Vagina (tissue), 2 donors: ENCODE measurements around the gene GRIK4.

Source experiments
- POLR2A ChIP-seq, 2 donors: fragments of 450-650 bp; IDR thresholded peaks; one replicate each; pipeline ENCODE4 v1.6.1; 2017; ENCODE audit warnings: antibody characterized with exemption in 2 of 2, mild to moderate bottlenecking in 2 of 2, moderate library complexity in 2 of 2
- TF ChIP-seq, protein P1 (sequence below), 3 experiments: fragments of 450-650 bp in 2 of 3; fragments of 200-600 bp in 1 of 3; sonication (generic) in 1 of 3; IDR thresholded peaks; one replicate each; pipeline ENCODE4 v1.5.1; 2017 to 2019; ENCODE audit warnings: antibody characterized with exemption in 3 of 3, mild to moderate bottlenecking in 2 of 3, moderate library complexity in 2 of 3

DNA sequence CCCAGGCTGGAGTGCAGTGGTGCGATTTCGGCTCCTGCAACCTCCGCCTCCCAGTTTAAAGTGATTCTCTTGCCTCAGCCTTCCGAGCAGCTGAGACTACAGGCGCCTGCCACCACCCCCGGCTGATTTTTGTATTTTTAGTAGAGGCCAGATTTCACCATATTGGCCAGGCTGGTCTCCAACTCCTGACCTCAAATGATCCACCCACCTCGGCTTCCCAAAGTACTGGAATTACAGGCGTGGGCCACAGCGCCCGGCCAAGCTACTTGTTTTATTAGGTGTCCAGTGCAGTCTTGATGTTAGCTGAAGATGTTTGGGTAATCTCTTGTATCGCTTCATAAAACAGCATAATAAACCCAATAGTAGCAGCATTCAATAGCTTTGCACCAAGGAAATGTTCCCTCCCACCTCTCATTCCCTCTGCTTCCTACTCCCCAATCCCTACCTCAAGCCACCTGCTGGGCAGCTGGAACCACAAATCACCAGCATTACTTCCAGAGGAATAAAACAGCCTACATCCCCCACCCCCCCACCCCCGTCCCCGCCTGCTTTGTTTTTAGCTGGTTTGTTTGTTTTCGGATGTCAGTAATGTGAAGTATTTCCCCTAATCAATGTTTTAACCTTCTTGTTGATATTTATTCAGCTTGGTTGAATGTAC, 11.0 kb upstream of the GRIK4 start:
- TF ChIP-seq, protein P1, sequence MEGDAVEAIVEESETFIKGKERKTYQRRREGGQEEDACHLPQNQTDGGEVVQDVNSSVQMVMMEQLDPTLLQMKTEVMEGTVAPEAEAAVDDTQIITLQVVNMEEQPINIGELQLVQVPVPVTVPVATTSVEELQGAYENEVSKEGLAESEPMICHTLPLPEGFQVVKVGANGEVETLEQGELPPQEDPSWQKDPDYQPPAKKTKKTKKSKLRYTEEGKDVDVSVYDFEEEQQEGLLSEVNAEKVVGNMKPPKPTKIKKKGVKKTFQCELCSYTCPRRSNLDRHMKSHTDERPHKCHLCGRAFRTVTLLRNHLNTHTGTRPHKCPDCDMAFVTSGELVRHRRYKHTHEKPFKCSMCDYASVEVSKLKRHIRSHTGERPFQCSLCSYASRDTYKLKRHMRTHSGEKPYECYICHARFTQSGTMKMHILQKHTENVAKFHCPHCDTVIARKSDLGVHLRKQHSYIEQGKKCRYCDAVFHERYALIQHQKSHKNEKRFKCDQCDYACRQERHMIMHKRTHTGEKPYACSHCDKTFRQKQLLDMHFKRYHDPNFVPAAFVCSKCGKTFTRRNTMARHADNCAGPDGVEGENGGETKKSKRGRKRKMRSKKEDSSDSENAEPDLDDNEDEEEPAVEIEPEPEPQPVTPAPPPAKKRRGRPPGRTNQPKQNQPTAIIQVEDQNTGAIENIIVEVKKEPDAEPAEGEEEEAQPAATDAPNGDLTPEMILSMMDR (IDR thresholded peaks at IDR 0.05) = no peak
- TF ChIP-seq POLR2A (IDR thresholded peaks at IDR 0.05) = no peak
